GM18519 (cell line): ENCODE data around the gene TOR2A.
"Not testable (repeated sequence)": the region's sequence is repeated elsewhere in the genome, so short reads cannot be mapped to it uniquely, and the experiment has no call there.

Experiments used
- ATAC-seq: cut with Tn5 transposase; IDR thresholded peaks from one replicate; pipeline ENCODE4 v1.9.1; 2021; ENCODE audit warnings: mild to moderate bottlenecking, moderate library complexity; ENCODE audit not compliant: unreplicated experiment, low FRiP score

Gene TOR2A

GRCh38 chr9:127734747-127735529 lies at the start of gene TOR2A:
TSS of gene TOR2A (minus strand) at chr9:127735294. CDS start at chr9:127735270, 24 bp downstream.
- ATAC-seq, result peak; percentile 66

GRCh38 chr9:127783111-127784008 lies 48.3 kb upstream of the TOR2A start:
- no peak for ATAC-seq

- ATAC-seq, result no peak
Measured at GRCh38 chr9:127781806-127782205, 46.7 kb upstream of the TOR2A start.

GRCh38 chr9:127780909-127781308 lies 45.8 kb upstream of the TOR2A start:
- not testable (repeated sequence) for ATAC-seq

- ATAC-seq, result no peak
Measured at GRCh38 chr9:127780126-127780885, 45.2 kb upstream of the TOR2A start.

DNA sequence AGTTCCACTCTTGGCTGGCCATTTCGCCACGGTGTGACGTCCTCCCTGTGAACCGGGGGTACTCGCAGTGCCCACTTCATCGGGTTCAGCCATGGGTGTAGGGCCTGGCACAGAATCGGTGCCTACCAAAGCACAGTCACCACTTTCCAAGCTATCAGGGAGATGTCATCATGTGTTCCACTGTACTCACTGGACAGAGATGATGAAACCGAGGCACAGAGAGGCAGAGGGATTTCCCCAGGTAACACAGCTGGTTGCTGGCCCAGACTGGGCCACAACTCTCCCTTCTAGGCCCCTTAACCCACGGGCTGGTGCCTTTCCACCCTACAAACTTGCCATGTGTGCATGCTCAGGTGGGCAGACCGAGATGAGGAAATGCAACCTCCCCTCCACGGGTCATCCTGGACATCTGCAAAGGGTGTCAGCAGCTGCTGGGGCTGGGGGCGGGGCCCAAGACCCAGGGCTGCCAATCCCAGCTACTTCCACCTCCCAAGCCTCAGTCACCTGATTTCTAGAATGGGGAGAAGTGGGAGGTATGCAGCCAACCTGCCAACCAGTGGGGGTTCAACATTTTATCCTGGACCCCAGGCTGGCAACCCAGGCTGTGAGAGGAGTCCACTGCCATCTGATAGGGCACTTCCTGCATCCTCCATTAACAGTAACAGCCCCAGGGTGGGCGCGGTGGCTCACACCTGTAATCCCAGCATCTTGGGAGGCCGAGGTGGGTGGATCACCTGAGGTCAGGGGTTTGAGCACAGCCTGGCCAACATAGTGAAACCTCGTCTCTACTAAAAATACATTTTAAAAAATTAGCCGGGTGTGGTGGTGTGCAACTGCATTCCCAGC lies 44.3 kb upstream of the TOR2A start:
- no peak for ATAC-seq

- ATAC-seq, result no peak
Measured at GRCh38 chr9:127778280-127779135, 43.4 kb upstream of the TOR2A start, which contains the start of gene SH2D3C. TSS of gene SH2D3C (minus strand) at chr9:127778666. CDS start at chr9:127778627, 39 bp downstream.

DNA sequence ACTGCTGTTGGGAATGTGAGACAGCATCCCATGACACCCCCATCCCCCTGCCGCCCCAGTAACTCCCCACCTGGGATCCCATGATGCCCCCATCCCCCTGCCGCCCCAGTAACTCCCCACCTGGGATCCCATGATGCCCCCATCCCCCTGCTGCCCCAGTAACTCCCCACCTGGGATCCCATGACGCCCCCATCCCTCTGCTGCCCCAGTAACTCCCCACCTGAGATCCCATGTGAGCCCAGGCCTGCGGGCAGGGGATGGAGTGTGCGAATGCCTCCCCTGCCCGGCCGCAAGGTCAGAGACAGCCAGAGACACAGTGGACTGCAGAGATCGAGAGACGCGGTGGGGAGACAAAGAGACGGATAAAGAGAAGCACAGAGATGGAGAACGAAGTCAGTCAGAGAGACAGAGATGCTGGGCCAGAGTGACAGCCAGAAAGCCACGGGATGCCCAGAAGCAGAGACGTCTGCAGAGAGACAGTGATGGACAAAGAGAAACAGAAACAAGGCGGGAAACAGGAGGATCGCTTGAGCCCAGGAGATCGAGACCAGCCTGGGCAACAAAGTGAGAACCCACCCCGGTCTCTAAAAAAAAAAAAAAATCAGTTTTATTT lies 42.4 kb upstream of the TOR2A start:
- ATAC-seq, result no peak

GRCh38 chr9:127776924-127777289 lies 41.8 kb upstream of the TOR2A start:
- no peak for ATAC-seq

DNA sequence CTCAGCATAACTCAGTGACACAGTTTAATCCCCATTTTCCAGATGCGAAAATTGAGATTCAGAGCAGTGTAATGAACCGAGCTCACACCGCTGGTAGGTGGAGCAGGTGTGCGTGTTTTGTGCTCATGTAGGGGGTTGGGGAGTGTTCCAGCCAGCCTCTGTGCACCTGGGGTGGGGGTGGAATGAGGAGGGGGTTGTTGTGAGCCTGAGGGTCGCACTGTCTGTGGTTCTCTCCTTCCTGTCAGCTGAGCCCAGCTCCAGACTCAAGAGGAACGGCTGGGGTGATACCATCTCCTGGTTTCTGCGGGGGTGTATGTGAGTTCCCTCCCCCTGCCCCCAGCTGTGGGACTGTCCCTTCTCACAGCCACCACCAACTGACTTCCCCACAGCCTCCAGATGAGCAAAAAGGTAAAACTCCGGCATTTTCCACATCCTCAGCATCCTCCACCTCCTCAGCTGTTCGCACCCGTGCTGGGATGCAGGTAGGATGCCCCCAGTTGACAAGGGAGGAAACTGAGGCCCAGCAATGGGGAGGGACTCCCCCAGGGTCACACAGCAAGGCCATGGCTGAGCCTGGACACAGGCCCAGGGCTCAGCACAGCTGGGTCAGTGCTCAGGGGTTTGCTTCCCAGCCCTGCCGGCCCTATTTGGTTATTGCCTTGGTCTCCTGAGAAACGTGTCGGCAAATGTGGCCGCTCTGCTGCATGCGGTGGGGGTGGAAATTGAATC lies 41.3 kb upstream of the TOR2A start:
- ATAC-seq, result no peak

- no peak for ATAC-seq
Measured at GRCh38 chr9:127773981-127774380, 38.9 kb upstream of the TOR2A start.

DNA sequence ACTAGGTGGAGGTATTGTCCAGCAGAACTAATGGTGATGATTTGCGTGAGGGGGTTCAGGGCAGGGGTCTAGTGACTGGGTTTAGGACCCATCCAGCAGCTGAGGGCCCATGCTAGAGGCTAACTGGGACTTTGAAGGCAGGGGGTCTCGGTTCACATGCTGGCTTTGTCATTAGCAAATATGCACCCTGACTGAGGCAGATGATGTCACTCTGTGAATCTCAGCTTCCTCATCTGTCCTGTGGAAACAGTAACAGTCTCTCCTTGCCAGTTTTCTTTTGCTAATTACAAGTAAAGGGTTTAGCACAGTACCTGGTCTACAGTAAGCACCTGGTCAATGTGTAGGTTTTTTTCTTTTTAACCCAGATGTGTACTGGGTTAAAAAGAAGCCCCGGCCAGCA lies 38.2 kb upstream of the TOR2A start:
- ATAC-seq, result no peak

- ATAC-seq, result no peak
Measured at GRCh38 chr9:127772603-127773002, 37.5 kb upstream of the TOR2A start.

DNA sequence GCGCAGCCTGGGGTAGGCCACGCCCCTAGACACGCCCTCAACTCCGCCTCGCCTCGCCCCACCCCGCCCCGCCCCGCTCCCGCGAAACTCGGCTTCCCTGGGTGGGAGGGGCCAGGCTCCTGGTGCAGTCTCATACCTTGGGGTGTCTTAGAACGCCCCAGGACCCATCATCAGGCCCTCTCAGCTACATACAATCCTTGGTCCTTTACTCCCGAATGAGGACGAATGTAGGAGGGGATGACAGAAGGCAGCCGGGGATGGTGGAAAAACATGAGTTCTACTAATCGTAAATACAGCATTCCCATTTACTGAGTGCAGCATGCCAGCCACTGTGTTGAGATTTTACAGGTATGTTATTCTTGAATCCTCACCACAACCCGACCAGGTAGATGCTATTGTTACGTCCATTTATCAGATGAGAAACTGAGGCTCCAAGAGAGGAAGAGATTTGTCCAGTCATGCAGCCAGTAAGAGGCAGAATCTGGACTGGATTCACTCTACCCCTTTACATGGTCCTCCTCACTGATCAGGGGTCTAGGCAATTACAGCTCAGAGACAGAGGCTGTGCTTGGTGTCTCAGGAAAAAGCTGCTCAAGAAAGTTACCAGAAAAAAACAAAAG lies 36.6 kb upstream of the TOR2A start:
- no peak for ATAC-seq

- peak; percentile 57 for ATAC-seq
Measured at GRCh38 chr9:127770905-127771569, 35.9 kb upstream of the TOR2A start.

DNA sequence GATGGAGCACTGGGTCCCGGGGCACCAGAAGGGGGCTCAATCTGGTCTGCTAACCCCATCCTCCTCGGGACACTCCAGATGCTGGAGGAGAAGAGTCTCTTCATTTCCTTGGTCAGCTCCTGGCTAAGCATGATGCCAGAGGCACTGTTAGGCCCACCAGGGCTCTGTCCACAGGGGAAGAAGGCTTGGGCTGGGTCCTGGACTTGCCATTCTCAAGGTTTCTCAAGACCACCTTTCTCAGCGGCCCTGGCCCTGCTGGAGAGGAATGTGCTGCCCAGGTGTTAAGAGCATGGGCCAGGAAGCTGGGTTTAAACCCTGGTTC lies 35.5 kb upstream of the TOR2A start:
- ATAC-seq, result no peak

- ATAC-seq, result no peak
Measured at GRCh38 chr9:127769929-127770582, 35.0 kb upstream of the TOR2A start.
